GM12878 (cell line): Measurements from ENCODE around the gene FANCC. TPM values are rescaled to one million over a fixed set of nuclear protein-coding genes. Genes with fewer than 3 reads are reported as not detected.

Experiments
- ATAC-seq: fragments of 200-7000 bp; cut with Tn5 transposase; 3 replicates; pipeline ENCODE4 v1.9.1; 2020; ENCODE audit warnings: mild to moderate bottlenecking, moderate library complexity
- BruUV-seq: library from RNA; stranded (reverse); fragments of 400-500 nt; replicated peaks from 2 replicates; lab custom pipeline; 2021; lab: Mats Ljungman, UMichigan
- CTCF ChIA-PET: fragments of 300-600 bp; sonication (Branson Sonifier 250); formaldehyde crosslinking; extraction: SDS; loops from one replicate; lab custom pipeline; 2021; ENCODE audit warnings: inconsistent platforms; lab: Yijun Ruan, JAX
- POLR2A ChIA-PET: fragments of 350-600 bp; formaldehyde crosslinking; extraction: SDS; loops from one replicate; lab custom pipeline; 2021; ENCODE audit warnings: inconsistent platforms; lab: Charles Lee
- RAD21 ChIA-PET: fragments of 300-600 bp; sonication (Branson Sonifier 250); formaldehyde crosslinking; loops from one replicate; lab custom pipeline; 2023; ENCODE audit warnings: antibody characterized with exemption; ENCODE audit not compliant: unreplicated experiment; lab: Charles Lee
- SMC1A ChIA-PET: fragments of 300-600 bp; sonication (Branson Sonifier 250); formaldehyde crosslinking; loops from one replicate; lab custom pipeline; 2023; ENCODE audit not compliant: unreplicated experiment, uncharacterized antibody; lab: Charles Lee
- DNase-seq: peaks from one replicate; pipeline ENCODE4 v3.0.0-alpha.2; 2011; ENCODE audit warnings: low read depth, low spot score
- FAIRE-seq: peaks from 3 replicates; lab custom pipeline; 2011; peaks lifted over from hg19 to GRCh38; lab: Jason Lieb, UNC
- H2AFZ ChIP-seq: 2 replicates; pipeline ENCODE4 v1.6.0; 2011; ENCODE audit warnings: low read depth, low read length, control low read depth; ENCODE audit not compliant: control insufficient read depth
- H3K27ac ChIP-seq: 2 replicates; pipeline ENCODE4 v1.5.1; 2011; ENCODE audit warnings: control low read depth; ENCODE audit not compliant: control insufficient read depth, insufficient read depth
- H3K27me3 ChIP-seq, 2 experiments: replicated peaks in 1 of 2; 2 replicates each; pipeline versions ENCODE4 v1.6.0 to v1.6.1; 2011; ENCODE audit warnings: low read length in 1 of 2; ENCODE audit not compliant: control insufficient read depth in 2 of 2, insufficient read depth in 2 of 2
- H3K36me3 ChIP-seq, 2 experiments: 2 replicates each; pipeline ENCODE4 v1.5.1; 2011; ENCODE audit warnings: low read length in 1 of 2; ENCODE audit not compliant: control insufficient read depth in 2 of 2, insufficient read depth in 2 of 2
- H3K4me1 ChIP-seq: 2 replicates; pipeline ENCODE4 v1.6.1; 2011; ENCODE audit warnings: mild to moderate bottlenecking, low read length, moderate library complexity, mixed read lengths; ENCODE audit not compliant: control insufficient read depth, insufficient read depth
- H3K4me2 ChIP-seq: 2 replicates; pipeline ENCODE4 v1.6.0; 2011; ENCODE audit warnings: control low read depth; ENCODE audit not compliant: control insufficient read depth, insufficient read depth
- H3K4me3 ChIP-seq: fragments of 200-600 bp; sonication (generic); 2 replicates; pipeline ENCODE4 v1.5.1; 2016
- H3K79me2 ChIP-seq: 2 replicates; pipeline ENCODE4 v1.6.0; 2011; ENCODE audit warnings: low read length; ENCODE audit not compliant: control insufficient read depth, insufficient read depth
- H3K9ac ChIP-seq: 2 replicates; pipeline ENCODE4 v1.8.0; 2011; ENCODE audit warnings: low read length, control low read depth, mixed read lengths; ENCODE audit not compliant: control insufficient read depth, insufficient read depth
- H3K9me3 ChIP-seq: replicated peaks from 3 replicates; pipeline ENCODE4 v1.5.1; 2011; ENCODE audit warnings: mild to moderate bottlenecking, low read length; ENCODE audit not compliant: control insufficient read depth, insufficient read depth
- H4K20me1 ChIP-seq: 2 replicates; pipeline ENCODE4 v1.6.0; 2011; ENCODE audit not compliant: control insufficient read depth, insufficient read depth
- BHLHE40 ChIP-seq, 2 experiments: fragments of 450-650 bp in 1 of 2; IDR thresholded peaks; 2 replicates each; pipeline ENCODE4 v1.6.1; 2011 to 2017; ENCODE audit warnings: low read depth in 2 of 2, borderline replicate concordance in 1 of 2, improper control_type of control experiment in 1 of 2, low read length in 1 of 2, mild to moderate bottlenecking in 1 of 2
- DPF2 ChIP-seq: fragments of 450-650 bp; IDR thresholded peaks from 2 replicates; pipeline ENCODE4 v1.6.1; 2017; ENCODE audit warnings: mild to moderate bottlenecking
- EGR1 ChIP-seq, 2 experiments: IDR thresholded peaks; 1 replicate in 1 of 2; 2 replicates in 1 of 2; pipeline ENCODE4 v1.6.1; 2011 to 2012; ENCODE audit warnings: low read depth in 2 of 2, low read length in 2 of 2, borderline replicate concordance in 1 of 2, mild to moderate bottlenecking in 1 of 2, moderate library complexity in 1 of 2
- GABPA ChIP-seq: IDR thresholded peaks from 2 replicates; pipeline ENCODE4 v1.6.1; 2014; ENCODE audit warnings: antibody characterized with exemption, low read depth, mild to moderate bottlenecking, inconsistent platforms
- HDAC2 ChIP-seq: fragments of 200-600 bp; sonication (generic); IDR thresholded peaks from 2 replicates; pipeline ENCODE4 v1.6.1; 2017
- MTA2 ChIP-seq: fragments of 450-650 bp; IDR thresholded peaks from 2 replicates; pipeline ENCODE4 v1.6.1; 2016; ENCODE audit warnings: low read depth, mild to moderate bottlenecking, moderate library complexity
- MXI1 ChIP-seq: fragments of 150-350 bp; IDR thresholded peaks from 2 replicates; pipeline ENCODE4 v1.6.1; 2011; ENCODE audit warnings: low read depth, mild to moderate bottlenecking, inconsistent platforms, low read length, improper control_type of control experiment
- RAD21 ChIP-seq: IDR thresholded peaks from 2 replicates; pipeline ENCODE4 v1.6.1; 2011; ENCODE audit warnings: mild to moderate bottlenecking, low read depth, low read length, moderate library complexity; ENCODE audit not compliant: insufficient read depth
- SIN3A ChIP-seq: IDR thresholded peaks from 2 replicates; pipeline ENCODE4 v1.6.1; 2012; ENCODE audit warnings: low read depth, low read length, improper control_type of control experiment
- TAF1 ChIP-seq: IDR thresholded peaks from 2 replicates; pipeline ENCODE4 v1.6.1; 2011; ENCODE audit warnings: mild to moderate bottlenecking, low read depth, low read length, borderline replicate concordance
- TARDBP ChIP-seq: IDR thresholded peaks from 2 replicates; pipeline ENCODE4 v1.6.1; 2016; ENCODE audit warnings: borderline replicate concordance
- TBL1XR1 ChIP-seq: IDR thresholded peaks from 2 replicates; pipeline ENCODE4 v1.6.1; 2012; ENCODE audit warnings: low read depth, low read length, improper control_type of control experiment
- TCF12 ChIP-seq: IDR thresholded peaks from 2 replicates; pipeline ENCODE4 v1.6.1; 2011; ENCODE audit warnings: low read depth, mild to moderate bottlenecking, low read length
- WRNIP1 ChIP-seq: IDR thresholded peaks from 2 replicates; pipeline ENCODE4 v1.6.1; 2011; ENCODE audit warnings: low read depth, low read length, improper control_type of control experiment, borderline replicate concordance
- ZNF24 ChIP-seq: fragments of 450-650 bp; IDR thresholded peaks from 2 replicates; pipeline ENCODE4 v1.6.1; 2017; ENCODE audit warnings: antibody characterized with exemption, mild to moderate bottlenecking
- ZNF274 ChIP-seq: IDR thresholded peaks from one replicate; pipeline ENCODE4 v1.8.0; 2011; ENCODE audit not compliant: insufficient read length, insufficient read depth
- ZNF622 ChIP-seq: fragments of 450-650 bp; IDR thresholded peaks from 2 replicates; pipeline ENCODE4 v1.6.1; 2017; ENCODE audit warnings: mild to moderate bottlenecking, inconsistent platforms
- ZZZ3 ChIP-seq: IDR thresholded peaks from 2 replicates; pipeline ENCODE4 v1.6.1; 2011; ENCODE audit warnings: low read depth; ENCODE audit not compliant: control insufficient read depth, insufficient read length
- WGBS: methylation state at CpG from one replicate; pipeline ENCODE4 v1.1.6; 2016; ENCODE audit warnings: low lambda C conversion rate; ENCODE audit not compliant: insufficient replicate concordance, insufficient coverage; ENCODE audit errors: missing lambda C conversion rate; 5-methylcytosine and 5-hydroxymethylcytosine counted together
- in situ Hi-C: fragments of 300-500 bp; cut with MboI; formaldehyde crosslinking; loops from 9 replicates; pipeline ENCODE4 v1.14.3; 2018; ENCODE audit warnings: mixed read lengths
- intact Hi-C: fragments of 100-400 bp; cut with micrococcal nuclease; formaldehyde crosslinking; loops from one replicate; pipeline ENCODE4 v1.14.2; 2022; ENCODE audit not compliant: unreplicated experiment
- polyA plus RNA-seq, 11 experiments: library from polyadenylated mRNA; depleted of rRNA in 4 of 11; unstranded in 6 of 11; stranded (reverse) in 5 of 11; fragments of >200 nt; fragmentation: Nextera tagmentation in 4 of 11; fragmentation: Illumina TruSeq in 1 of 11; extraction: Ambion mirVana in 4 of 11; extraction: Trizol in 1 of 11; gene quantifications; 1 replicate in 1 of 11; 2 replicates in 10 of 11; pipeline versions ENCODE4 v1.2.1 to v1.2.3, GENCODE V29; 2011 to 2016; ENCODE audit warnings: inconsistent platforms in 2 of 11, missing spikeins in 2 of 11, low read depth in 1 of 11
- total RNA-seq, 4 experiments: library from RNA; depleted of rRNA in 3 of 4; stranded (reverse); fragments of >200 nt in 3 of 4; fragmentation: Illumina TruSeq in 1 of 4; extraction: Trizol in 1 of 4; gene quantifications; 2 replicates each; pipeline versions ENCODE4 v1.2.1 to v1.2.3, GENCODE V29; 2013 to 2021
- TF ChIP-seq, protein P1 (sequence below): IDR thresholded peaks from 2 replicates; pipeline ENCODE4 v1.6.1; 2012; ENCODE audit warnings: low read length, inconsistent platforms

FANCC gene
- total and polyA plus RNA-seq, 10 of the 15 experiments (the other 5 are each of a cell fraction or from before 2014, with no cell fraction given) = 1.2 to 16.8 (median 10.5) TPM

- intact Hi-C loops = no loop called here
These were observed 174.8 kb downstream of the FANCC start for GRCh38 chr9:95142728-95143127.

DNA sequence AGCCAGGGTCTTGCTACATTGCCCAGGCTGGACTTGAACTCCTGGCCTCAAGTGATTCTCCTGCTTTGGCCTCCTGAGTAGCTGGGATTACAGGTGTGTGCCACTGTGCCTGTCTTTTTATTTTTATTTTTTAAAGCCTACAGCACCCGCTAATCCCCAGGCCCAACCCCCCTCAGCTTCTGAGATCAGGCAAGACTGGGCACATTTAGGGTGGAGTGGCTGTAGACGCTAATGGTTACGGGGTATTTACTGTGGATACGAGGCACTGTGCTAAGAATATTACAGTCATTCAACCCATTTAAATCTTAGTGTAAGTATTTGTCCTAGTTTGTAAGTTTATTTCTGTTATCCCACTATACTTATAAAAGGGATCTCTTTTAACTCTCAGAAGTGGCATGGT, 175.2 kb downstream of the FANCC start:
- no TSS peak for BruUV-seq
- no peak for FAIRE-seq
- Histone ChIP-seq H4K20me1 (no peaks in the 10 kb centered on the region), H3K36me3 (no peaks in the 10 kb centered on the region; a peak in 1 of 4 replicates), H3K79me2 (no peaks in the 10 kb centered on the region), H3K27me3 (no peaks in the 10 kb centered on the region), H2AFZ (no peak overlapping the region)
- ATAC-seq = no peak
- CTCF ChIA-PET = interaction anchor here (1.3 to 2.5 kb wide), 3 partner anchors 11 to 26 kb away, joined by 3 to 19 read pairs (median 9); no protein-coding TSS in a partner anchor
- no peak for TF ChIP-seq TARDBP
- TF ChIP-seq TBL1XR1 = no peak
- no peak for TF ChIP-seq DPF2
- no peak for TF ChIP-seq WRNIP1
- no peak for TF ChIP-seq HDAC2
- no peak for TF ChIP-seq GABPA
- no peak for TF ChIP-seq TCF12
- no peak for TF ChIP-seq MTA2
- TF ChIP-seq, protein P1, sequence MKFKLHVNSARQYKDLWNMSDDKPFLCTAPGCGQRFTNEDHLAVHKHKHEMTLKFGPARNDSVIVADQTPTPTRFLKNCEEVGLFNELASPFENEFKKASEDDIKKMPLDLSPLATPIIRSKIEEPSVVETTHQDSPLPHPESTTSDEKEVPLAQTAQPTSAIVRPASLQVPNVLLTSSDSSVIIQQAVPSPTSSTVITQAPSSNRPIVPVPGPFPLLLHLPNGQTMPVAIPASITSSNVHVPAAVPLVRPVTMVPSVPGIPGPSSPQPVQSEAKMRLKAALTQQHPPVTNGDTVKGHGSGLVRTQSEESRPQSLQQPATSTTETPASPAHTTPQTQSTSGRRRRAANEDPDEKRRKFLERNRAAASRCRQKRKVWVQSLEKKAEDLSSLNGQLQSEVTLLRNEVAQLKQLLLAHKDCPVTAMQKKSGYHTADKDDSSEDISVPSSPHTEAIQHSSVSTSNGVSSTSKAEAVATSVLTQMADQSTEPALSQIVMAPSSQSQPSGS = no peak
- TF ChIP-seq ZNF274 = no peak
- no peak for TF ChIP-seq TAF1
- no peak for TF ChIP-seq ZZZ3
- no peak for TF ChIP-seq RAD21
- TF ChIP-seq BHLHE40 (IDR thresholded peaks at IDR 0.05; ENCODE audit: borderline replicate concordance in 1 of 2, low read depth in 2 of 2, low read length in 1 of 2) = no peak
- TF ChIP-seq, all 136 proteins: peak for 0
- POLR2A ChIA-PET = interaction anchor here (1.0 kb wide), 1 partner anchor 10 kb away, joined by 3 read pairs; no protein-coding TSS in a partner anchor
- H3K4me2 ChIP-seq = no peak overlapping the region
- in situ Hi-C loops (no loop called here), intact Hi-C loops (no loop called here)
- no peaks in the 10 kb centered on the region for H3K4me1 ChIP-seq
- no peak overlapping the region for H3K9ac ChIP-seq
- 94% methylated on average over 4 of the region's 4 CpGs for WGBS
- no peak overlapping the region for H3K4me3 ChIP-seq
- SMC1A ChIA-PET = interaction anchor here (0.9 to 1.4 kb wide), 2 partner anchors 16 to 26 kb away, joined by 3 to 5 read pairs; no protein-coding TSS in a partner anchor
- RAD21 ChIA-PET = interaction anchor here (0.5 to 0.7 kb wide), 3 partner anchors 11 to 179 kb away, joined by 3 to 5 read pairs (median 3); no protein-coding TSS in a partner anchor
- H3K27ac ChIP-seq = no peak overlapping the region
- H3K9me3 ChIP-seq = no peaks in the 10 kb centered on the region
- no peak for DNase-seq

More at GRCh38 chr9:95142728-95143127, 174.8 kb downstream of the FANCC start:
- Histone ChIP-seq H3K9me3 (no peaks in the 10 kb centered on the region), H4K20me1 (no peaks in the 10 kb centered on the region), H3K9ac (no peak overlapping the region), H3K4me2 (no peak overlapping the region), H3K79me2 (no peaks in the 10 kb centered on the region), H3K27ac (no peak overlapping the region), H3K4me1 (no peaks in the 10 kb centered on the region), H3K4me3 (no peak overlapping the region), H3K27me3 (no peaks in the 10 kb centered on the region), H2AFZ (no peak overlapping the region), H3K36me3 (no peaks in the 10 kb centered on the region; a peak in 1 of 4 replicates)
- no peak for FAIRE-seq
- in situ Hi-C loops = no loop called here
- no TSS peak for BruUV-seq
- CTCF ChIA-PET = interaction anchor here (1.3 to 2.5 kb wide), 3 partner anchors 11 to 25 kb away, joined by 3 to 19 read pairs (median 9); no protein-coding TSS in a partner anchor
- ATAC-seq = no peak
- SMC1A ChIA-PET = interaction anchor here (1.4 kb wide), 1 partner anchor 17 kb away, joined by 3 read pairs; no protein-coding TSS in a partner anchor
- RAD21 ChIA-PET = interaction anchor here (0.7 kb wide), 1 partner anchor 179 kb away, joined by 3 read pairs; no protein-coding TSS in a partner anchor
- TF ChIP-seq MXI1 (no peak), SIN3A (no peak), ZNF24 (no peak), ZNF622 (no peak), TCF12 (no peak), EGR1 (IDR thresholded peaks at IDR 0.05; ENCODE audit: borderline replicate concordance in 1 of 2, low read depth in 2 of 2, low read length in 2 of 2) (no peak)
- WGBS = 96% methylated on average over 3 of the region's 3 CpGs
- POLR2A ChIA-PET = interaction anchor here (1.0 kb wide), 1 partner anchor 10 kb away, joined by 3 read pairs; no protein-coding TSS in a partner anchor
- no peak for DNase-seq
